ENCODE results near the gene SEC14L3. TPM values are rescaled to one million over a fixed set of nuclear protein-coding genes. Genes with fewer than 3 reads are reported as not detected.

The SEC14L3 gene
- total RNA-seq (2021) = not detected in 2 replicates
- long read RNA-seq = 0 reads

GRCh38 chr22:30471616-30472318 lies at the start of gene SEC14L3:
Gene SEC14L3, minus strand, starts transcription at chr22:30472017. Its CDS starts 59 bp downstream, at chr22:30471958.
- no peak within 1 kb of the TSS for H4K91ac ChIP-seq (ENCODE audit: insufficient read length, low read depth, low read length)
- Mint-ChIP-seq H3K9me3 (no peaks in the 10 kb centered on the region; a peak in 1 of 5 replicates), H3K27me3 (ENCODE audit: low read depth) (peaks cover 32% of the 10 kb centered on the region), H3K36me3 (ENCODE audit: insufficient read depth in 1 of 3, low read depth in 3 of 3) (no peaks in the 10 kb centered on the region), H3K27ac (peak within 1 kb of the TSS in 1 of 3 experiments; percentile 31; a peak in 1 of 7 replicates), H3K4me1 (peaks cover 4 to 8% of the 10 kb centered on the region in 2 experiments; a peak in 3 of 4 replicates), H3K4me3 (no peak within 1 kb of the TSS)
- no peak for DNase-seq
- H3K9ac ChIP-seq (ENCODE audit: extremely low read depth, insufficient read length, low read length) = no peak within 1 kb of the TSS
- H2BK12ac ChIP-seq (ENCODE audit: insufficient read length, low read depth, low read length) = no peak within 1 kb of the TSS
- H3K18ac ChIP-seq (ENCODE audit: insufficient read length, low read depth, low read length) = no peak within 1 kb of the TSS
- no peaks in the 10 kb centered on the region for H3K9me3 ChIP-seq (ENCODE audit: control insufficient read depth, low read depth, low read length)
- no peak within 1 kb of the TSS for H3K4ac ChIP-seq (ENCODE audit: low read depth, low read length)
- no peak within 1 kb of the TSS for H3K56ac ChIP-seq (ENCODE audit: insufficient read length, low read depth, low read length)
- H2AFZ ChIP-seq (ENCODE audit: low read length) = no peak within 1 kb of the TSS
- H3T11ph ChIP-seq (ENCODE audit: low read length) = no peak within 1 kb of the TSS
- no peak within 1 kb of the TSS for H4K8ac ChIP-seq (replicated peaks; ENCODE audit: insufficient read length, low read depth, low read length)
- no peak within 1 kb of the TSS for H3K23ac ChIP-seq (ENCODE audit: insufficient read length, low read depth, low read length)
- H2AK5ac ChIP-seq (ENCODE audit: insufficient read length, low read length) = no peak within 1 kb of the TSS
- no peak within 1 kb of the TSS for H3K14ac ChIP-seq (ENCODE audit: insufficient read depth, low read length)
- H3K23me2 ChIP-seq (ENCODE audit: insufficient read length, low read depth, low read length, poor library complexity, severe bottlenecking) = no peaks in the 10 kb centered on the region
- H3K79me1 ChIP-seq (ENCODE audit: insufficient read depth, low read depth, low read length, poor library complexity, severe bottlenecking) = no peaks in the 10 kb centered on the region
- no peaks in the 10 kb centered on the region for H4K20me1 ChIP-seq (ENCODE audit: control insufficient read depth, insufficient read depth, insufficient read length)
- no peak within 1 kb of the TSS for H4K5ac ChIP-seq (ENCODE audit: insufficient read length, low read depth, low read length)
- no peaks in the 10 kb centered on the region for H3K27me3 ChIP-seq (ENCODE audit: insufficient read depth, low read length)
- TF ChIP-seq CTCF (conservative IDR thresholded peaks at IDR 0.05) = no peak
- no peak within 1 kb of the TSS for H2BK5ac ChIP-seq (ENCODE audit: insufficient read length, low read length)
- no peaks in the 10 kb centered on the region for H3K79me2 ChIP-seq (ENCODE audit: insufficient read depth, low read length)
- H3K27ac ChIP-seq (ENCODE audit: insufficient read length, low read depth, low read length) = no peak within 1 kb of the TSS
- no peak within 1 kb of the TSS for H2BK120ac ChIP-seq (ENCODE audit: low read depth, low read length, poor library complexity, severe bottlenecking)
- no peaks in the 10 kb centered on the region for H3K4me1 ChIP-seq (ENCODE audit: insufficient read depth, low read length)
- H3K4me2 ChIP-seq (ENCODE audit: insufficient read depth, insufficient read length, low read length) = no peak within 1 kb of the TSS
- no CpG with 5 or more reads among the region's 13 CpGs for WGBS (ENCODE audit: extremely low coverage, insufficient read length, low lambda C conversion rate)
- H2BK20ac ChIP-seq (ENCODE audit: low read depth, low read length, poor library complexity, severe bottlenecking) = no peak within 1 kb of the TSS
- no peak within 1 kb of the TSS for H2BK15ac ChIP-seq (ENCODE audit: low read depth, low read length)

All from H9 (cell line).